ENCODE results near the gene HOXB5.
A peak's percentile ranks its signal among the peaks of the same experiment; 100 is the strongest.

The HOXB5 gene

DNA sequence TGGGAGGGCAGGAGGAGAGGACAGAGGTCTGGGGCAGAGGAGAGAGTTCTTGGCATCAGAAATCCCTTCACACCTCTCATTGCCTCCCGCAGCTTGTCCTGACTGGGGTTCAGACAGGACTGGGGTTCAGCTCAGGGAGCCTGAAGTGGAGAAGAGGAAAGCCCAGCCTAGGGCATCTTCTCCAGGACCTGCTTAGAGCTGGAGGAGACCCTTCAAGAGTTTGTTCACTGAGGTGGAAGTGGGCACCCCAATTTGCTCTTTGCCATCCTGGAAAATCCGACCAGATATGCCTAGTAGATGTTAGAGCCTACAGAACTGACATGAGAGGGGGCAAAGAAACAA lies 5.5 kb downstream of the HOXB5 start:
- DNase-seq = no peak

DNA sequence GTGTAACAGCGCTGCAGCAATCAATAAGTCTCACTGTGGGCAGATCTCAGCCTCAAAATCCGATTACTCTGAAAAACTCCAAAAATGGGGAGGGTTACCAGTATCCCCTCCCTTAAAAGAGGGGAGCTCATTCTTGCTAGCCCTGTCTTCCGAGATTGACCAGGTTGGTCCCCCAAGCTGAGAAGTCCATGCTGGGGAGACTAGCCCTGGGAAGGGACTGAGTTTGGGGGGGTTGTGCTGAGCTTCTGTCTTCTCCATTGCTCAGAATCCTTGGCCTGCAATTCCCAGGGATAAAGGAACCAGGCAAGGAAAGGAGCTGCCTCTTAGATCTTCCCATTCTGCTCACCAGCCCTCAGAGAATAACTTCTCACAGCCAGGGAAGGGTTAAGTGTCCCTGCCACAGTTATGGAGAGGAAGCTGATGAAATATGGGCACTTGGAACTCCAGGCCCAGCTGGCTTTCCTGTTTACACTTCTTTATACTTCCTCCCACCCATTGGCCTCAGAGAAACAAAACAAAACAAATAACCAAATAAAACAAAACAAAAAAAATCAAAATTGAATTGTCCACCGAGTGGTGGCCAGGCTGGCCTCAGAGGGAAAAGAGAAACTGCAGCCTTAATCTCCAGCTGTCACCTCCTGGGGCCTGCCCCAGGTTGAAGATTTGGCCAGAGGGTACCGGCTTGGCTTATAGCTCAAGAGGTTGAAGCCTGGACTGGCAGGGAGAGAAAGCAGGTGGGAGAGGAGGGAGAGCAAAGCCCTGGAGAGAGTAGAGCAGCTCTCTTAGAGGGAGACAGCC lies 6.1 kb downstream of the HOXB5 start:
- peak; percentile 98 for DNase-seq

DNA sequence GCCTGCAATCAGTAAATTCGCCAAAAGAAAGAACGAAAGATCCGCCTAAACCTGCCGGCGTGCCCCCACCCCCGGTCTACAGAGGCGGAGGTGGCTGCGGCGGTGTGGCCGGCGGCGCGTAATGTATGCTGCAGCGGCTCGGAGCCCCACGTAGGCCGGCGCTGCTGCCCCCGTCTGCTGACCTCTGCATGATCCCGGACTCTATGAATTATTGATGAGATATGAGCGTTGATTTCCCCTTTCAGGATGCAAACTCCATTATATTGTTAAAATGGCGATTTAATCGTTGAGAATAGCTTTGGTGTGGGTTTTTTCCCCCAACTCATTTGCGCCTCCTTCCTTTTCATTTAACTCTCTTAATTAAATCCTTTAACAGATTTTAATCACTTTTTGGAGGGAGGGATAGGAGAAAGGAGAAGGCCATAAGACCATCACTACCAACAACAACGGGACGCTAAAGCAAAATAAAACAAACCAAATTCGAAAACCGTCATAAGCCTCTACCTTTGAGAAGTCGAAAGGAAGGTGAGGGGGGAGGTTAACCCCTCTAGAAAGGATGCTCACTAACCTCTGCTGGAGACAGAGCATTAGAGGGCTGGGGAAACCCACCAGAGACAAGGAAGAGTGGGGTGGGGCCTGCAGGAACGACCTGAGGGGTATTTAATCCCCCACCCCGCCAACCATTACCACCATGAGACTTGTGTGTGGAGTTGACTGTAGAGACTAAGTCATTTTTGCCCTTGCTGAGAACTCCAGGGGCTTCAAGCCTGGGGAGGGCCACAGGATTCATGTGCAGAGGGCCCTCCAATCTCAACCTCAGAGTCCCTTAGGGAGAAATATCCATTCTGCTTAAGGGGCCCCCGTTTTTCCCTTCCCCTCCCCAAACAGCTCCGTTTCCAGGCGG lies 7.0 kb downstream of the HOXB5 start:
- DNase-seq = no peak

DNA sequence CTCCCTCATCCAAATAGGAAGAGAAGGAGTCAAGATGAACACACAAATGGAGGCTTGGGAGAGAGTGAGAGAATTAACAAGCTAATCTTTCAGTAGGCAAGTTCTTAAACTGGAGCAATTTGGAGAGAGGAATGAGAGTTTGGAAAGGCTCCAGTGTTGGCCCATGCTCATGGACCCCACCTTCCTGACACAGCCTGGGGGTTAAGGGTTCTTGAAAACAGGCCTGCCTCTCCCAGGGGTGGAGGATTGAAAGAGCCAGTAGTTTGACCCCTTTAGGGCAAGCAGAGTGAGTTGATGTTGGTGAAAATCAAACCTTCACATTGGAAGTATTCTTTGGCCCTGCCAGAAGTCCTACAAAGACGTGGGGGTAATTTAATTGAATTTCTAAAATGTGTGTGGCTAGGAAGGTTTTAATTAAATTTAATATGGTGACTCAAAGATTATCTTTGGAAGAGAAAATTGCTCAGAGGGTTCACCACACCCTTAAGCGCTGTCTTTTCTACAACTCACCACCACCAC lies 9.3 kb downstream of the HOXB5 start:
- no peak for DNase-seq

DNA sequence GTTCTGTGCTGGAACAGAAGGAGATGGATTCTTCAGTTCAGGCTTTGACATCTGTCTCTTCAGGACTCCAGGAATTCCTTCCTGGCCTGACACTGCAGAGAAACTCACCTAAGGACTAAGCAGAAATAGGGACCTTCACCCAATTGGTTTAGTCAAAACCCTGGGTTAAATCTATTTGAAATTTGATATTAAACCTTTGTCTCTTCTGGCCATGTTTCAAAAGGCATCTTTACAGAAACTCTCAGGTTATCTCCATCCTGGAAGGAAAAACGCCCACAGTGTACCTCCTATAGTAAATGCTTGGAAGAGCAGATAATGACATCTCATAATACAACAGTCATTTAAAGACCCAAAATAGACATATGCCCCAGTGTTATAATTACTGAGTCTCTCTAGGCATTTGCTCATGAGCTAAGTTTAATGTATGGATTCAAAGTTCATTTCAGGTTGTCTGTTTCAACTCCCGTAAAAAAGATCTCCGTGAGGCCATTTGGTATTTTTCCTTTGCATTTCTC lies 9.8 kb downstream of the HOXB5 start:
- DNase-seq = no peak

DNA sequence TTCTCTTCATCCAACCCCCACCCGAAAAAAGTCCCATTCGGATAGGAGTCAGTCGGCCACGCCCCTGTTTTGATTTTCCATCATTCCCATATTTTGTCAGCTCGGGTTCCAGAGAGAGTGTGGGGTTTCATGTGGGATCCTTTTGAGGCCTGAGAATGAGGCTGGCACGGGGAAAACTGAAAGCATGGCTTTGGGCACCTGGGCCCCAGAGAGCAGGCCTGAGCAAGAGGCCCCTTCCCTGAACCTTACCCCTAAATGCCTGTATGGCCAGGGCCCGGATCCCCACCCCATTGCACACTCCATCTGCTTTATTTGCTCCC lies 10.9 kb downstream of the HOXB5 start:
- no peak for DNase-seq

DNA sequence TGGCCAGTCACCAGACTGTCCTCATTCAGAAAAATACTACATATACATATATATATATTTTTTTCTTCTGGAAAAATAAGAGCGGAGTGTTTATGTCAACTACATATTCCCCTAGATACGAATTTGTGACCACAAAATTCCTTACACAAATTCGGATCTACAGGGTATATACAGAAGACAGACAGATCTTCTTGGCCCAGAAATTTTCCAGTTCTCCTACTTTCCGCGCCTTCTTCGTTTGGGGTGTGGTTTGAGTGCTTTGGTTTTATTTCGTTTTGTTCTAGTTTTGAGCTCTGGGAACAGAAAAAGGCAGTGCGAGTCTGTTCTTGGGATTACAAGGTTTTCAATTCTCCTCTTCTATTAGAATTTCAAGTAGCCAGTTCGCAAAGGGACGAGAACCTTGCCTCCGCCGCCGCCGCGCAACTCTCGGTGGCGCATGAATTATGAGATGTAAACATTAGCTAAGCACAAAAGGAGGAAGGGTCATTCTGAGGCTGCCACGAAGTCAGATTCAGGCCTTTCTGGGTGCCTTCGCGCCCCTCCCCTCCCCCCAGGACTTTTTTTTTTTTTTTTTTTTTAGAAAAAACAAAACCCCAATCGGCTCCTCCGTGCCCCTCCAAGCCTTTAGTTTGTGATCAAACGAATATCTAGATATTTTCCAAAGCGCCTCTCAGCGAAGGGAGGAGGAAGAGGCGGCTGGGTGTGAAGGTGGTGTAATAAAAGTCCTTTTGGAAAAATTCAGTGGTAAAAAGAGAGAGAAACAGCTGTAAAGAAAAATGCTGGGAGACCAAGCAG lies 13.6 kb downstream of the HOXB5 start:
- DNase-seq = no peak

DNA sequence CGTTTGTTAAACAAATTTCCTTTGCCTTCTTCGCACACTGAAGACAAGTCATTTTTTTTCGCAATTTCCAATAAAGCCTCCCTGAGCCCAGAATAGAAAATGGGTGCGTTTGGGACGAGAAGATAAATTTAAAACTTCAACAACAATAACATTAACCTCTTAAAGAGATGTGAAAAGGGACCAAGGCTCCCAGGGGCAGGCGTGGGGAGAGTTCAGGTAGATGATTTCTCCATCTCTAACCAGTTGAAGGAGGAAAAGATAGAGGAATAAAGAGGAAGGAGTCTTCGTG lies 14.2 kb downstream of the HOXB5 start:
- no peak for DNase-seq

DNA sequence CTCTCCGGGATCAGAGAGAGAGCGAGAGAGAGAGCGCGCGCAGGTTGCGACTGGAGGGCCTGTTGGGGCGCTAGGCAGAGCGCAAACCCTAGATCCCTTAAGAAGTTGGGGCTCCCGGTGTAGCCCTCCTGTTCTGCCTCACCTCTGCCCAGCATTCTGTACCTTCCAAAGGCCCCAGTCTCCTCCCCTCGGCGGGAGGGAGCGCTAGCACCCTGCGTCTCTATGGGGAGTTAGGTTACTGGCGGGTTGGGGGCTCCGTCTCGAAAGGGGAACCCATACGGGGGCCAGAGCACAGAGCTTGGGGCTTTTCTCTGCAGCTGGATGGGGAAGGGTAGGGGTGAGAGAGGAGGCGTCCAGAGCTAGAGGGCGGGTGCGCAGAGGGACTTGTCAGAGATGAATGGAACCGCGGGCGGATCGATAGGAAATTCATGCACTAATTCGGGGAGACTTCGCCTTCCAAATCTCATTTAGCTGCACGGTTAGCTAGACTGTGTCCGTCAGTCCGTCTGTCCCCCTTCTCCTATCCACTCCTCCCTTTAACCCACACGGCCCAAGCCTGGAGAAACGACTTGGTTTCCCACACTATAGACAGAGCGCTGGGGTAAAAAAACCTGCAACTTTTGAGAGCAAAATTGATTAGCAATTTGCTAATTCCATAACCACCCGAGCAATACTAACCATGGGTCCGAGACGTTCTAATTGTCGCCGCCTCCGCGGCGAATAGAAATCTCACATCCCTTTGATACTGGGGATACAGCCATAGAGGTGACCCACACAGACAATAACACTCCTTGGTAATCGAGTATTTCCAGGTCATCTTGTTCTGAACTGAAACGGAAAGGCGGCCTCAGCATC lies 14.7 kb downstream of the HOXB5 start:
- DNase-seq = no peak

DNA sequence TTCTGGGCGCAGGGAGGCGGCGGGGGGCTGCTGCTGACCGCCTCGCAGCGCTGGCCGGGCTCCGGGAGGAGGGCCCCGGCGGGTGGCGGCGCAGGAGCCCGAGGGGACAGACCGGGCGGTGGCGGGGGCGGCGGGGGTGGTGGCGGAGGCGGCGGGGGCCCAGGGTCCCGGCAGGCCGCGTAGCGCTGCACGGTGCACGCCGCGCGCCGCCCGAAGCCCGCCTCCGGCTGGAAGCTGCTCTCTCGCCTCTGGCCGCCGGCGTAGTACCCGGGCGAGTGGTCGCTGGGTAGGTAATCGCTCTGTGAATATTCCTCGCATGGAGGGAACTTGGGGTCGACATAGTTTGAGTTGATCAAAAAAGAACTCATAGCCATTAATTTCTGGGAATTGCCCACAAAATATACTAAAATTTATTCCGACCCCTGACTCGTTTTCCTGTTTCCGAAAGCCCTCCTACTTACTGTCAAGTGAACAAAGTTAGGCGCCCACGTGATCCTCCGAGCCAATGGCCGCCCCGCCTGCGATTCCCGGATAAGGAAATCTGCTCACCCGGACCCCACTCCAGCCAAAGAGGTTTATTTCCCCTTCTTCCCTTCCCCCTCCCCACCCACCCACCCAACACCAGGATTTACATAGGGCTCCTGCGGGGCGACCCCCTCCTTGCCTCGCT lies 15.5 kb downstream of the HOXB5 start, which contains the start of gene HOXB4:
Gene HOXB4, minus strand, starts transcription at position 405 of the 670 bp plus-strand sequence. Its CDS starts 31 bp downstream, at position 374.
- DNase-seq = no peak

DNA sequence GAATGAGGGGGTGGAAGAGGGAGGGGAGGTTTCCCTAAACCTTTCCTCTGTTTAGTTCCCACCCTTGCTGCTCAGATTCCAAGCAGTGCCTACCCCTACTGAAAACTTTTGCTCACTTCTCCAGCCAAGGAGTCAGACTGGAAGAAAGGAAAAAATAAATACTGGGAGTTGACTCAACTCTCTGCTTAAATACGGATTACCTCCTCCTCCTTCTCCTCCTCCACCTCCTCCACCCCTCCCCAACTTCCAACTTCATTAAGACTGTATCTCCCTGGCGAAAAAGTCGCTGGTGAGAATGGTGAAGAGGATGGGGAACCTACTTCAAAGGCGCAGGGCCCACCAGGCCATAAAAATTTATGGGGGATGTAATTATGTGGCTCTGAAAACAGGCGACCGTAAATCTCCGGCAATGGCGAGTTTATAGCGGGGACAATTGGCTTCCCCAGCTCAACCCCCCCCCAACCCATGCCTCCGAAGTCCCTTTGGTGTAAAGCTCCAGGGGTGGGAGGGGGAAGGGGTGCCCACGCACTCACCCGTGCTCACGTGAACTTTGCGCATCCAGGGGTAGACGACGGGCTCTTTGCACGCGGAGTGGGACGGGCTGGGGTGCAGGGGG lies 16.1 kb downstream of the HOXB5 start:
- DNase-seq = no peak

DNA sequence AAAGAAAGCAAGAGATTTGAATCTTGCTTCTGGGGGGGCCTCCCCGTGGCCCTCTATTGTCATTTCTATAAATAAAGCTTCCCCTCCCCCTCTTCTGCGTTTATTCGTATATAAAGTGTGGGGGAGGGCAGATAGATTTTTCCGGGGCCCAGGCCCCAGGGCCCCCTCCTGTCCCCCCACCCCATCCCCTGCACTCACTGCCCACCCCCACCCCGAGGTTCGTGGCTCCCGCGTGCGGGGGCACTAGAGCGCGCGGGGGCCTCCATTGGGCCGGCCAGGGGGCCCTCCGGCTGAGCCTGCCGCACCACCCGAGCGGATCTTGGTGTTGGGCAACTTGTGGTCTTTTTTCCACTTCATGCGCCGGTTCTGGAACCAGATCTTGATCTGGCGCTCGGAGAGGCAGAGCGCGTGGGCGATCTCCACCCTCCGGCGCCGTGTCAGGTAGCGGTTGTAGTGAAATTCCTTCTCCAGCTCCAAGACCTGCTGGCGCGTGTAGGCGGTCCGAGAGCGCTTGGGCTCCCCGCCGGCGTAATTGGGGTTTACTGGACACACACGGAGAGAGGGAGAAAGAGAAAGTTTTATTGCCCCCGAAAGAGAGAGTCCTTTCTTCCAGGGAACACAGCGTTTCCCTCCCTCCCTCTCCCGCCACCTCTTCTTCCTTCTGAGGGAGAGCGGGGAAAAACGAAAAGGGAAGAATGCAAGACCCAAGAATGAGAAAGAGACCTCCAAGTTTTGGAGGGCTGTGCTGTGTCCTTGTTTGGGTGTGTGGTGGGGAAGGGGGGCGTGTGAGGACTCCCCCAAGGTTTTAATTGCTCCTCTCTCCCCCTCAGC lies 16.9 kb downstream of the HOXB5 start:
- no peak for DNase-seq

DNA sequence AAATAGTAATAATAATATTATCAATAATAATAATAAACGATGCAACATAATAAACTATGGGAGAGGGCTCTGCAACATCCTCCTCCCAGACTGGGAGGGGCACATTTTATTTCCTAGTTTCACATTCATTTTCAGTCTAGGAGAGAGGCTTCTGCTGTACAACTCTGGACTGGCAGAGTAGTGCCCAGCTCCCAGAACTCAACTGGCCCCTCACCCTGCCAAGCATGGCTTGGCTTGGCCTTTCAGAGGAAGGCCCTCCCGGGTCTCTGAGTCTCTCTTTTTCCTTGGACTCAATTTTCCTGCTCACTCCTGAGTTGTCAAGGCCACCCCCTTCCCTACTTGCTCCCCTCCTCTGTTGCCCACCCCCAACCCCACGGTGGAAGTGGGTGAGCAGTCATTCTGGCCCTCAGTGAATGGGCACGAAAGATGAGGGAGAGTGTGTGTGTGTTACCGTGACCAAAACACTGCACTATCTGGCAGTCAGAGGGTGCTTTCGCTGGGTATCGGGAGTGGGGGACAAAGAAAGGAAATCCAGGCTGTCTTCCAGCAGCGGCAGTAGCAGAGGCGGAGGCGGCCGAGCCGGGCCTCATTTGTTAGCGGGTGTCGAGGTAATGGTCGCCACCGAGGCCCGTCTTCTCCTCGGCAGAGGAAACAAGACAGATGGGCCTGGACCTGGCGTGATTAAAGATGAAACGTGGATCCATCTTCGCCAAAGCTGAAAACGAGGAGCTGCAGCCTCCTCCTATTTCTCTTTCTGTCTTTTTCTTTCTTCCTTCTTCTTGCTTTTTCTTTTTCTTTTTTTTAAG lies 17.7 kb downstream of the HOXB5 start:
- DNase-seq = no peak

DNA sequence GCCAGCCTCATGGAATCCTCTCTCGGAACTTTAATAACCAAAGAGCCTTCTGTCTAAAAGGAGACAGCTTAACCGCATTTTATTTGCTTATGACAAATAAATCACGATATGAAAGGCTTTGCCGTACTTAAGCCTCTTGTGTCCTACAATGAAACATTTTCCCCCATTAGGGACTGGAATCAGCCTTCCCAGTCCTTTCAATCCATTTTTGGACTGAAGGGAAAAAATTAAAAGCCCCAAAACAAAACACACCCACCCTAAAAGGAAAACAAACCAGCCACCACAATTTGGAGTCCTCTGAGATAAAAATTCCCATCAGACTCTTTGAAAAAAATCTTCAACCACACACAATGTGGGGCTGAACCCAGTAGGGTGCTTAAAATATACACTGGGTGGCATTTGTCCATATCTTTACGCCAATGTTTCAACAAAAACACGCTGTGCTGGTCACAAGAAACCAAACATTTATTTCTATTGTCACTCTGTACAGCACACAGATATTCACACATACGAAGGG lies 18.5 kb downstream of the HOXB5 start:
- no peak for DNase-seq

DNA sequence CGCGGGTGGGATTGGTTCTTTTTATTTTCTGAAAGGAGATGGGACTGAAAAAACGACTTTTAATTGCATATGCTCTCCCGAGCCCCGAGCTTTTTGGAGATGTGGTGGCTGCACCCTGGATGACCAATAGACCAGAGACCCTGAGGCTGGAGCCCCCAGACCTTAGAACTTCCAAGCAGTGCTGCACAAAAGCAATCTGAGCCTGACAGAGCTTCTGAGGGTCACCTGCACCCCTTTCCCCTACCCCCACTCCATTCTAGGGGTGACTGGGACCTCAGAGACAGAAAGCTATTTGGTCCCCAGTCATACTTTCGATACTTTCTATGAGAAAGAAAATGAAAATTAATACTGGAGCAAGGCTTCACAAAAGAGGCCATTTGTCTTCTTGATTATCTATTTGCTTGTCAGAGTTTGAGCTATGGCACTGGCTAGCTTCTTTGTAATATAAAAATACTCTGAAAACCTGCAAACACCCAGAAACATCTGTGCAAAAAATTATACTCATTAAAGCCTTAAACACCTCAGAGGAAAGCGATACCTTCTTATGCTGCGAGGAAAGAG lies 19.0 kb downstream of the HOXB5 start:
- no peak for DNase-seq

DNA sequence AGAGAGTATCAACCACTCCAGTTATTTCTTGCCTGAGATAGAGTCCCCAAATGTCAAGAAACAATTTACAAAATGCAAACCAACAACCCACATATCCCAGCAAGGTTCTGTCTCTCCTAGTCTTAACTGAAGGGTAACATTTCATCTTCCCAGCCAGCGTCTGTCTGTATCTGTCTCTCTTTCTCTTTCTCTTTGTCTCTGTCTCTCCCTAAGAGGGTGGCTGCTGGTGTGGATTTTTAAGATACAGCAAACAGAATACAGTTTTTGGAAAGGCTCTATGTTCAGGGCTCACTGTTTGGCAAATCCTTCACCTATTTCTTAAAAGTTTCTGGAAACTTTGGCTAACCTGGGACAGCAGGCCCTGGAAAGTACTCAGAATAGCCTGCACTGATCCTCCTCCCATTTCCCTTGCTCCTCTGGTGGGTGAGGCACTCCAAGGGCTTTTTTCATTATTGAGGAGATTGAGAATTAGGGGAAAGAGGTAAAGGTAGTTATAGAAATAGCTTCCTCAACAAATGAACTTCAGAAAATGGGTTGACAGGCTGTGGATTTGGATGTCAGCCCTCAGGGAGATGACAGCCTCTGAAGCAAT lies 21.7 kb downstream of the HOXB5 start:
- DNase-seq = no peak

DNA sequence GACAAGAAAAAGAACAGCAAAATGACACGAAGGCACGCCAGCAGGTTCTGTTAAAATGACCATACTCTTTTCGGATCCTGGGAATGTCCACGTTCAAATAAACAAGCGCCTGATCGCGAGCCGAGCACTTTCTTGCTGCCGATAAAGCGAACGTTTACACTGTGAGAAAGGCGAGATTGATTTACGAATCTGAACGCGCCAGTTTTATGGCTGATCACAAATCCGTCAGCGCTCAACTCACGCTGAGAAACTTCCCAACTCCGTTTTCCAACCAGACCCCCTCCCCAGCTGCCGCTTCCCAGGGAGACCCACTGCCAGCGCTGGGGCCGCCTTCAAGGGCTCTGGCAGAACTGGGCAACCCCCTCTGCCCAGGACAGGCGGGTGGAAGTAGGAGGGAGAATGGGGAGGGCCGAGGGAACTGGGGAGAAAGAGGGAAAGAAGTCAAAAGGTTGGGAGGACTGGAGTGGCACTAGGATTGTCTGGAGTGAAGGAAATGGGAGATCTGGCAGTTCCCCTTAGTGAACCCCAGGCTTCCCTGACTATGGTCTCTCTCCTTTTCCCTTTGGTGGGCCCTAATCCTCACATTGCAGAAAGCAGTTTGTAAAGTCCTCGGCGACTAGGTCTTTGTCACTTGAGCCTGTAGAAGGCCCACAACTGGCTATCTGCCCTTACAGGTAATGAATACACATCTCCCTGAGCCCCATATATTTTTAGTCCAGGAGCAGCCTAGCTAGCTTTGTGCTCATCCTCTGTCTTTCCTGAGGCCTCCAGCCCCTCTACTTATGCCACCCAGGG lies 22.4 kb downstream of the HOXB5 start:
- DNase-seq = no peak

Data from NCI-H1092 treated with DMSO at 0.1 percent for 48 hours (cell line).